ENCODE results near the gene TCEA3. TPM values are rescaled to one million over a fixed set of nuclear protein-coding genes. Genes with fewer than 3 reads are reported as not detected.

Gene TCEA3
- total and polyA plus RNA-seq, 7 experiments from 2014 or later: 20.2 to 59.2 (median 49.3) TPM

DNA sequence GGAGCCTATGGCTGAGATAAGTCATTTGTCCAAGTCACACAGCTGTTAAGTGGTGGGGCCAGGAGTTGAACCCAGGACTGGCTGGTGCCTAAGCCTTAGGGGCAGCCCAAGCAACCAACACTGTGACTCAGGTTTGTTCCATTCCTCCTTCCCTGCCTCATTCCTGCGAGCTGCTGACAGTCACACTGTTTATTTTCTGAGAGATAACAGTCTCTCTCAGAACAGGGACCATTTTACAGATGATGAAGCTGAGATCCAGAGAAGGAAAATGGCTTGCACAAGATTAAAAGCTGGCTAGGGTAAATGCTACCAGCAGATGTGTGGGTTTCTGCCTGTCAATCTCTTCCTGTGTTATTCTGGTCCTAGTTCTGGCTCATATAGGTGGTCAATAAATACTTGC, 24.3 kb upstream of the TCEA3 start:
- Mint-ChIP-seq H3K4me1 (peaks cover 4 to 15% (median 11%) of the 10 kb centered on the region in 7 donors), H3K9me3 (no peaks in the 10 kb centered on the region), H3K27ac (no peak overlapping the region), H3K4me3 (no peak overlapping the region), H3K27me3 (peaks cover 0 to 20% (median 0%) of the 10 kb centered on the region in 5 donors), H3K36me3 (no peaks in the 10 kb centered on the region)
- no peaks in the 10 kb centered on the region for H3K36me3 ChIP-seq (ENCODE audit: control insufficient read depth in 2 of 3, insufficient read depth in 3 of 3, low read length in 3 of 3)
- no peak for ATAC-seq
- H3K27ac ChIP-seq (ENCODE audit: low read depth, low read length): no peak overlapping the region
- ChIA-PET CTCF (interaction anchor here (1.3 kb wide), 1 partner anchor 47 kb away, joined by 4 read pairs; no protein-coding TSS in a partner anchor), POLR2A (no interaction called here)
- intact Hi-C loops (cut with micrococcal nuclease): no loop called here
- no peaks in the 10 kb centered on the region for H3K27me3 ChIP-seq (ENCODE audit: control insufficient read depth in 2 of 2, insufficient read depth in 2 of 2, low read length in 2 of 2)
- H3K9me3 ChIP-seq (ENCODE audit: control insufficient read depth in 2 of 3, low read length in 3 of 3): no peaks in the 10 kb centered on the region
- no peak overlapping the region for H3K4me3 ChIP-seq (ENCODE audit: low read length)
- H3K4me1 ChIP-seq (ENCODE audit: control insufficient read depth in 2 of 2, insufficient read depth in 2 of 2, low read length in 2 of 2): peaks cover 13 to 14% of the 10 kb centered on the region in 2 donors
- DNase-seq: no peak

DNA sequence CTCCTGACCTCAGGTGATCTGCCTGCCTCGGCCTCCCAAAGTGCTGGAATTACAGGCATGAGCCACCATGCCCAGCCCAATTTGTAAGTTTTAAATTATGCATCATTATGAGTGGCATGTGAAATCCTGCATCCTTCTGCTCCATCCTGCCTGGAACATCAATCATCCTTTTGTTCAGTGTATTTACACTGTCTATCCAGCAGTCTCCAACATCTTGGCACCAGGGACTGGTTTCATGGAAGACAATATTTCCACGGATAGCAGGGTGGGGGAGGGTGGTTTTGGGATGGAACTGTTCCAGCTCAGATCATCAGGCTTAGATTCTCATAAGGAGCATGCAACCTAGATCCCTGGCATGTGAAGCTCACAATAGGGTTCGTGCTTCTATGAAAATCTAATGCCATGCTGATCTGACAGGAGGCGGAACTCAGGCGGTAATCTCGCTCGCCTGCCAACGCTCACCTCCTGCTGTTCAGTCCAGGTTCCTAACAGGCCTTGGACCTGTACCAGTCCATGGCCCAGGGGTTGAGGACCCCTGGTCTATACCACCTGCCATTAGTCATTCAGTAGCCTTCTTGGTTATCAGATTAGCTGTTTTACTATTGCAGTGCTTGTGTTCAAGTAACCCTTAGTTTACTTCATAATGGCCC, 22.2 kb upstream of the TCEA3 start:
- no peak overlapping the region for H3K27ac ChIP-seq (ENCODE audit: low read depth, low read length)
- Mint-ChIP-seq H3K9me3 (no peaks in the 10 kb centered on the region), H3K4me1 (peaks cover 0 to 5% (median 4%) of the 10 kb centered on the region in 7 donors), H3K27me3 (peaks cover 0 to 18% (median 0%) of the 10 kb centered on the region in 5 donors), H3K27ac (no peak overlapping the region), H3K36me3 (no peaks in the 10 kb centered on the region), H3K4me3 (no peak overlapping the region)
- ChIA-PET CTCF (interaction anchor here (1.8 kb wide), 1 partner anchor 43 kb away, joined by 4 read pairs; no protein-coding TSS in a partner anchor), POLR2A (no interaction called here)
- H3K36me3 ChIP-seq (ENCODE audit: control insufficient read depth in 2 of 3, insufficient read depth in 3 of 3, low read length in 3 of 3): no peaks in the 10 kb centered on the region
- no peaks in the 10 kb centered on the region for H3K9me3 ChIP-seq (ENCODE audit: control insufficient read depth in 2 of 3, low read length in 3 of 3)
- peaks cover 4 to 6% of the 10 kb centered on the region in 2 donors for H3K4me1 ChIP-seq (ENCODE audit: control insufficient read depth in 2 of 2, insufficient read depth in 2 of 2, low read length in 2 of 2)
- no peaks in the 10 kb centered on the region for H3K27me3 ChIP-seq (ENCODE audit: control insufficient read depth in 2 of 2, insufficient read depth in 2 of 2, low read length in 2 of 2)
- no peak for ATAC-seq
- intact Hi-C loops (cut with micrococcal nuclease): no loop called here
- no peak for DNase-seq
- H3K4me3 ChIP-seq (ENCODE audit: low read length): no peak overlapping the region

DNA sequence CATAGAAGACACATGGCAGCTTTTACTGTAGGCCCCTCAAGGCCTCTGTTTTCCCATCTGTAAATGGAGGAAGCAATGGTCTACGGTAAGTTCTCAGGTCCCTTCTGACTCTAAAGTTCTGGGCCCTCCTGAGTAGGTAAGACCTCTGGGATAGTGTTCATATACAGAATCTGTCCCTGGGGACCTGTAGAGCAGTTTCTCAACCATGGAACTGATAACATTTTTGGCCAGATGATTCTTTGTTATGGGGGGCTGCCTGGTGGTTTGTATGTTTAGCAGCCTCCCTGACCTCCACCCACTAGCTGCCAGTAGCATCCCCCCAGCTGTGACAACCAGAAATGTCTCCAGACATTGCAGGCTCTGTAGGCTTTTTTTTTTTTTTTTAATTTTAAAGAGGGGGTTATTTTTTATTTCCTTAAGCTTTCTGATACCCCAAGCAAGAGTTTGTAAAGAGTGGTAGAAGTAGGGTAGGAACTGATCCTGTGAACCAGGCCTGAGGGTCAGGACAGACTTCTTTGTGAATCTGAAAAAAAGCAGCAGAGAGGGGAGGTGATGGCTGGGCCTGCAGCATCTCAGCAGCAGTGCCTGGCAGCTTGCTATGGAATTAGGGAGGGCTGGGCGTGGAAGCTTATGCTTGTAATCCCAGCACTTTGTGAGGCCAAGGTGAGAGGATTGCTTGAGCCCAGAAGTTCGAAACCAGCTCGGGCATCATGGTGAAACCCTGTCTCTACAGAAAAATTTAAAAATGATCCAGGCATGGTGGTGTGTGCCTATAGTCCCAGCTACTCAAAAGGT, 20.2 kb upstream of the TCEA3 start:
- Histone ChIP-seq H3K4me1 (ENCODE audit: control insufficient read depth in 2 of 2, insufficient read depth in 2 of 2, low read length in 2 of 2) (no peaks in the 10 kb centered on the region), H3K36me3 (ENCODE audit: control insufficient read depth in 2 of 3, insufficient read depth in 3 of 3, low read length in 3 of 3) (no peaks in the 10 kb centered on the region), H3K4me3 (ENCODE audit: low read length) (no peak overlapping the region), H3K27ac (ENCODE audit: low read depth, low read length) (no peak overlapping the region), H3K27me3 (ENCODE audit: control insufficient read depth in 2 of 2, insufficient read depth in 2 of 2, low read length in 2 of 2) (no peaks in the 10 kb centered on the region), H3K9me3 (ENCODE audit: control insufficient read depth in 2 of 3, low read length in 3 of 3) (no peaks in the 10 kb centered on the region)
- ATAC-seq (no peak), DNase-seq (no peak)
- H3K27me3 Mint-ChIP-seq: peaks cover 0 to 7% (median 0%) of the 10 kb centered on the region in 5 donors
- no peaks in the 10 kb centered on the region for H3K36me3 Mint-ChIP-seq
- ChIA-PET CTCF (no interaction called here), POLR2A (interaction anchor here (0.7 kb wide), 2 partner anchors 11 to 13 kb away, joined by 3 read pairs; no protein-coding TSS in a partner anchor)
- H3K9me3 Mint-ChIP-seq: no peaks in the 10 kb centered on the region
- H3K4me3 Mint-ChIP-seq: no peak overlapping the region
- H3K27ac Mint-ChIP-seq: peak overlapping the region in 1 of 9 donors; percentile 54
- intact Hi-C loops (cut with micrococcal nuclease): no loop called here
- H3K4me1 Mint-ChIP-seq: peaks cover 0 to 3% (median 0%) of the 10 kb centered on the region in 7 donors

DNA sequence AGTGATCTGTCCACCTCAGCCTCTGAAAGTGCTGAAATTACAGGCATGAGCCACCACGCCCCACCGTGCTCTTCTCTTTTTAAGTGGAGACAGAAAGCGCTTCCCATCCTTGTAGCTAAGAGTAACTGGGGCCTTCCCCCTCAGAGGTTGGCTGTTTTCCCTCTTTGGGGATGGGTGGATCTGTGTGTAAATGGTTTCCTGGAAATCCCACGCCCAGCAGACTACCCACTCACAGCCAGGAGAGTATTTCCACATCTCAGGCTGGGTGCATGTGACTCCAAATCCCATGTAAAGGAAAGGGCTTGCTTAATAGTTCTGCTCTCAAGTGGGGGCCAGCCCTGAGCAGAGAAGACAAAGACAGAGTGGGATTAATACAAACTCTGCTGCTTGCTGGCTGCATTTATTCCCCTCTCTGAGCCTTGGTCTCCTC, 19.6 kb upstream of the TCEA3 start:
- DNase-seq (no peak), ATAC-seq (no peak)
- Mint-ChIP-seq H3K27me3 (peaks cover 0 to 5% (median 0%) of the 10 kb centered on the region in 5 donors), H3K27ac (no peak overlapping the region), H3K4me3 (no peak overlapping the region), H3K36me3 (no peaks in the 10 kb centered on the region), H3K4me1 (peaks cover 0 to 3% (median 0%) of the 10 kb centered on the region in 7 donors), H3K9me3 (no peaks in the 10 kb centered on the region)
- ChIA-PET CTCF (no interaction called here), POLR2A (interaction anchor here (0.7 kb wide), 1 partner anchor 12 kb away, joined by 3 read pairs; no protein-coding TSS in a partner anchor)
- H3K9me3 ChIP-seq (ENCODE audit: control insufficient read depth in 2 of 3, low read length in 3 of 3): no peaks in the 10 kb centered on the region
- no peak overlapping the region for H3K27ac ChIP-seq (ENCODE audit: low read depth, low read length)
- H3K4me1 ChIP-seq (ENCODE audit: control insufficient read depth in 2 of 2, insufficient read depth in 2 of 2, low read length in 2 of 2): no peaks in the 10 kb centered on the region
- H3K27me3 ChIP-seq (ENCODE audit: control insufficient read depth in 2 of 2, insufficient read depth in 2 of 2, low read length in 2 of 2): no peaks in the 10 kb centered on the region
- intact Hi-C loops (cut with micrococcal nuclease): no loop called here
- no peak overlapping the region for H3K4me3 ChIP-seq (ENCODE audit: low read length)
- no peaks in the 10 kb centered on the region for H3K36me3 ChIP-seq (ENCODE audit: control insufficient read depth in 2 of 3, insufficient read depth in 3 of 3, low read length in 3 of 3)

DNA sequence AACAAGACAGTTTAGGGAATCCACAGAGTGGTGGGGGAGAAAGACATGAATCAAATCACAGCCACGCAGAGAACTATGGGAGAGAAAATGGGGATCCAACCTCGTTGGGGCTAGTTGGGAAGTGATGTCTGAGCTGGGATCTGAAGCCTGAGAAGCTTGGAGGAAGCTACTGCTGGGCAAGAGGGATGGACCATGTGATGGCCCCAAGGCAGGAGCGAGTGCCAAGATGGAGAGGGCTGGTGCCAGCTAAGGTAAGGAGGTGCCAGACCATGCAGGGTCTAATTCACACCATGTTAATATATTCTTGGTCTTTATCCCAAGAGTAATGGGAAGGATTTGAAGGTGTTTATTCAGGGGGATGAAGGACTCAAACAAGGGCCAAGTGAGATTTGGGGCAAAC, 18.2 kb upstream of the TCEA3 start:
- Mint-ChIP-seq H3K9me3 (no peaks in the 10 kb centered on the region), H3K27ac (no peak overlapping the region), H3K27me3 (peaks cover 0 to 5% (median 0%) of the 10 kb centered on the region in 5 donors), H3K4me3 (no peak overlapping the region), H3K4me1 (peaks cover 0 to 3% (median 0%) of the 10 kb centered on the region in 7 donors), H3K36me3 (no peaks in the 10 kb centered on the region)
- CTCF ChIA-PET: no interaction called here
- Histone ChIP-seq H3K4me1 (ENCODE audit: control insufficient read depth in 2 of 2, insufficient read depth in 2 of 2, low read length in 2 of 2) (no peaks in the 10 kb centered on the region), H3K27ac (ENCODE audit: low read depth, low read length) (no peak overlapping the region), H3K36me3 (ENCODE audit: control insufficient read depth in 2 of 3, insufficient read depth in 3 of 3, low read length in 3 of 3) (no peaks in the 10 kb centered on the region), H3K9me3 (ENCODE audit: control insufficient read depth in 2 of 3, low read length in 3 of 3) (no peaks in the 10 kb centered on the region), H3K4me3 (ENCODE audit: low read length) (no peak overlapping the region), H3K27me3 (ENCODE audit: control insufficient read depth in 2 of 2, insufficient read depth in 2 of 2, low read length in 2 of 2) (no peaks in the 10 kb centered on the region)
- POLR2A ChIA-PET: no interaction called here
- DNase-seq (no peak), ATAC-seq (no peak)
- intact Hi-C loops (cut with micrococcal nuclease): no loop called here

DNA sequence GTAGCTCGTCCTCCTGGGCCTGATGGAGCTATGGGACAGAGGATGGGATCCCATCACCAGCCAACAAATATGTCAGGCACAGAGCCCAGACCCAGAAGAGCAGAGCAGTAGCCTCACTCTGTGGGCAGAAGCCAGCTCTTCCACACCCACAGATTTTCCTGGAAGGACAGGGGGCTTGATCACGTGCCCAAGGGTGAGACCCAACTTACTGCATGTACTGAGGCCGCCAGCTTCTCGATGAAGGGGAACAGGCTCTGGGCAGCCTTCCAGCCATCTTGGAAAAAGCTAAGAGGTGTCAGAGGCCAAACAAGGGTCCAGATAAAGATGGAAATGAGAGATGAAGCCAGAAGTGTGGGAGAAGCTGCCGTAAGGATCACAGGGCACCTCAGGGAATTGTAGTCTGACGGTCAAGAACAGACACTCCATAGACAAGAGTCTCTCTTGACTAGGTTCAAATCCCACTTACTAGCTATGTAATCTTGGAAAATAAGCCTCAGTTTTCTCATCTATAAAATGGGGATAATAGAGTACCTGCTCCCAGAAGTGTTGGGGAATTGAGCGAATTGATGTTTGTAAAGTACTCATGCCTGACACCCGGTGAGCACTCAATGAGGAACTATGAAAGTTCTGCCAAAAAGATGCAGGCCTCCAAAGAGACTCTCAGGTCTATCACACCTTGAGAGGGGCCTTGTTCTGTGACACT, 17.0 kb upstream of the TCEA3 start:
- no peak for ATAC-seq
- Mint-ChIP-seq H3K36me3 (no peaks in the 10 kb centered on the region), H3K27me3 (peaks cover 0 to 5% (median 0%) of the 10 kb centered on the region in 5 donors), H3K4me1 (peaks cover 0 to 3% (median 0%) of the 10 kb centered on the region in 7 donors), H3K27ac (no peak overlapping the region), H3K4me3 (no peak overlapping the region), H3K9me3 (no peaks in the 10 kb centered on the region)
- no peak overlapping the region for H3K27ac ChIP-seq (ENCODE audit: low read depth, low read length)
- H3K4me3 ChIP-seq (ENCODE audit: low read length): no peak overlapping the region
- H3K27me3 ChIP-seq (ENCODE audit: control insufficient read depth in 2 of 2, insufficient read depth in 2 of 2, low read length in 2 of 2): no peaks in the 10 kb centered on the region
- intact Hi-C loops (cut with micrococcal nuclease): no loop called here
- DNase-seq: no peak
- no peaks in the 10 kb centered on the region for H3K4me1 ChIP-seq (ENCODE audit: control insufficient read depth in 2 of 2, insufficient read depth in 2 of 2, low read length in 2 of 2)
- no peaks in the 10 kb centered on the region for H3K36me3 ChIP-seq (ENCODE audit: control insufficient read depth in 2 of 3, insufficient read depth in 3 of 3, low read length in 3 of 3)
- H3K9me3 ChIP-seq (ENCODE audit: control insufficient read depth in 2 of 3, low read length in 3 of 3): no peaks in the 10 kb centered on the region
- POLR2A ChIA-PET: interaction anchor here (1.1 kb wide), 1 partner anchor 98 kb away, joined by 3 read pairs; no protein-coding TSS in a partner anchor
- CTCF ChIA-PET: no interaction called here
